HG02642 (cell line): Measurements from ENCODE around the gene SARNP.
"Not testable (repeated sequence)": the region's sequence is repeated elsewhere in the genome, so short reads cannot be mapped to it uniquely, and the experiment has no call there.

ENCODE experiments used
- ATAC-seq: cut with Tn5 transposase; IDR thresholded peaks from one replicate; pipeline ENCODE4 v1.9.1; 2021; ENCODE audit warnings: mild to moderate bottlenecking; ENCODE audit not compliant: unreplicated experiment, poor library complexity

SARNP gene, protein sequence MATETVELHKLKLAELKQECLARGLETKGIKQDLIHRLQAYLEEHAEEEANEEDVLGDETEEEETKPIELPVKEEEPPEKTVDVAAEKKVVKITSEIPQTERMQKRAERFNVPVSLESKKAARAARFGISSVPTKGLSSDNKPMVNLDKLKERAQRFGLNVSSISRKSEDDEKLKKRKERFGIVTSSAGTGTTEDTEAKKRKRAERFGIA

GRCh38 chr12:55817345-55818139 is at the start of gene SARNP, which contains the start of gene ORMDL2:
Gene SARNP, minus strand, starts transcription at chr12:55817724. Its CDS starts 23 bp downstream, at chr12:55817701.
Gene ORMDL2, plus strand, starts transcription at chr12:55818041. Its CDS starts 959 bp downstream, at chr12:55819000.
- peak; percentile 97 for ATAC-seq

DNA sequence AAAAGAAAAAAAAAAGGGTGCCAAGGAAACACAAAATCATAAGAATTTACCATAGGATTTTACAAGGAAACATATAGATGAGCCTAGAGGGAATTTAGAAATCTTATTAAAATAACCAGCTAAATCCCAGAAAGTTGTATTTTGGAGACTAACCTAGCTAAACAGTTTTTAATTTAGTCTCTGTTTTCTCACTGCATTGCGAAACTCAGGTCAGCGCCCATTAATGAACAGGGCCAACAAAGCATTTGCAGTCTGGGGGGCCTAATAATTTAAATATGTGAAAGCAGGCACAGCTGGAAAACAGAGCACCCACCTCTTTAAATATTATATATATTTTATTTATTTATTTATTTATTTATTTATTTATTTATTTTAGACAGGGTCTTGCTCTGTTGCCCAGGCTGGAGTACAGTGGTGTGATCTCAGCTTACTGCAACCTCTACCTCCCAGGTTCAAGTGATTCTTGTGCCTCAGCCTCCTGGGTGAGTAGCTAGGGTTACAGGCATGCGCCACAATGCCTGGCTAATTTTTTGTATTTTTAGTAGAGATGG is 49.0 kb upstream of the SARNP start:
- not testable (repeated sequence) for ATAC-seq

GRCh38 chr12:55865327-55865726 is 47.8 kb upstream of the SARNP start:
- no peak for ATAC-seq

GRCh38 chr12:55862931-55863330 is 45.4 kb upstream of the SARNP start:
- ATAC-seq: not testable (repeated sequence)

DNA sequence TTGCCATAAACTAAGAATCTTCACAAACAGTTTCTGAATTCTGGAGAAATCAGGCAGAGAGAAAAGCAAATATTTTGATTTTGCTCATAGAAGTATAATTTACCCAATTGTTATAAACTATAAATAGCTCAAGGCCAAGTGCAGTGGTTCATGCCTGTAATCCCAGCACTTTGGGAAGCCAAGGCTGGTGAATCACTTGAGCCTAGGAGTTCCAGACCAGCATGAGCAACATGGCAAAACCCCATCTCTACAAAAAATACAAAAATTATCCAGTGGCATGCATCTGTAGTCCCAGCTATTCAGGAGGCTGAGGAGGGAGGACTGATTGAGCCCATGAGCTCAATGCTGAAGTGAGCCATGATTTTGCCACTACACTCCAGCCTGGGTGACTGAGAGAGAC is 44.8 kb upstream of the SARNP start:
- no peak for ATAC-seq

- ATAC-seq: no peak
Measured at GRCh38 chr12:55861871-55862270, 44.3 kb upstream of the SARNP start.

DNA sequence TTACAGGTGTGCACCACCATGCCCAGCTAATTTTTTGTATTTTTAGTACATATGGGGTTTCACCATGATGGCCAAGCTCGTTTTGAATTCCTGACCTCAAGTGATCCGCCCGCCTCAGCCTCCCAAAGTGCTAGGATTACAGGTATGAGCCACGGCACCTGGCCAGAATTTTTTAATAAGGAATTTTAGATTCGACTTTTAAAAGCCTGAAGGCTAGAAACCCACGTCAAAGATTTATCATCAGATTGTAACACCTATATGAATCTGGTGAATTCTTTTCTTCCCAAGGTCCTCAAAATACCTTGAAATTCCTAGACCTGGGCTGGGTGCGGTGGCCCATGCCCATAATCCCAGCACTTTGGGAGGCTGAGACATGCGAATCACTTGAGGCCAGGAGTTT is 43.9 kb upstream of the SARNP start:
- ATAC-seq: no peak

DNA sequence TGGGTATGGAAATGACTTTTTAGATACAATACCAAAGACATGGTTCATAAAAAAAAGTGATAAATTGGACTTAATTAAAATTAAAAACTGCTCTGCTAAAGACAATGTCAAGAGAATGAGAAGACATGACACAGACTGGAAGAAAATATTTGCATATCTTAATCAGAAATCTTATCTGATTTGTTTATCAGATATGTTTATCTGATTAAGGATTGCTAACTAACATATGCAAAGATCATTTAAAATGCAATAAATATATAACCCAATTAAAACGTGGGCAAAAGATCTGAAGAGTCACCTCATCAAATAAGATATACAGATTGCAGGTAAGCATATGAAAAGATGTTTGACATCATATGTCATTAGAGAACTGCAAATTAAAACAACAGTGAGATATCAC is 35.2 kb upstream of the SARNP start:
- ATAC-seq: no peak

DNA sequence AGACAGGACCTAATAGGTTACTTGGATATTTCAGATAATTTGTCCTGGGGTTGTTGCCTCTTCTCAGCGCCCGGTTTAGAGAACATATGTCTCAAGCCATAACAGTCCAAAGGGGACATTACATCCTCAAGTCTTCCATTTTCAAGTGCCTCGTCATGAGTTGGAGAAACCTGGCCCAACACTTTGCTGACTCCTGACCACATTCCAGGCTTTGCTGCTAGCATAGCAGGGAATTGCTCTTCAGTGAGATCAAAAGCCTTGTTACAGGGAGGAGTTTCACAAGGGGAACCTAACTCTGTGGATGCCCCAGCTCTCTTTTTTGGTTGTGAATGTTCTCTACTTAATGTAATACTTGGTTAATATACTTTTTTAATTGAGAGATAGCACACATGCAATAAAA is 33.4 kb upstream of the SARNP start:
- ATAC-seq: no peak

- no peak for ATAC-seq
Measured at GRCh38 chr12:55850401-55850800, 32.9 kb upstream of the SARNP start.

- no peak for ATAC-seq
Measured at GRCh38 chr12:55849616-55850343, 32.3 kb upstream of the SARNP start.

DNA sequence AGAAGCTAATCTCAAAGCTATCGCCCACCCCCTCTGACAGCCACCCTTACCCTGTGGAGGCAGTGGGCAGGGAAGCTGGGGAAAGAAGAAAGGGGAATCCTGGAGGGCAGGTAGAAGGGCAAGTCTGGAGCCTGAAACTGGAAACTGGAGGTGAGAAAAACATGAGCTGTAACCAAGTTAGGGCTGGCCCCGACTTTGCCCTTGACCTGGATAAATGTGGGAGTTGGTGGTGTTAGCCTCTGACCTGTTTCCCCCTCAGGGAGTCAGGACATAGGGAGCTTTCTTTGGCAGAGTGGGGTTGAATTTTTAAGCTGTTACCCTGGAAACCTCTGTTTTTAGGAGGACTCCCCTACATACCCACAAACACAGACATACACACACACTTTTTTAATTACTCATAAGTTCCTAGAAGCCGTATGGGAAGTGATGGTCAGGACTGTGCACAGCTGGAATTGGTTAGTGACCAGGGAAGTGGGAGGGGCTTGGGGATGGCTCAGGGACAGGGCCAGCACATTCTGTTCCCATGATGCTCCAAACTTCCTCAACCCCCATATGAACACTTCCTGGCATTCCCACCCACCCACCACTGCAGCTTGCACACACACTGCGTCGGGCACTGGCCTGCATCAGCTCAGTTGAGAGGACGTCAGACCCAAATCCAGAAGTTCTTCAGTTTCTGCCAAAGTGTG is 30.2 kb upstream of the SARNP start:
- ATAC-seq: no peak

- ATAC-seq: no peak
Measured at GRCh38 chr12:55847033-55847432, 29.5 kb upstream of the SARNP start.

DNA sequence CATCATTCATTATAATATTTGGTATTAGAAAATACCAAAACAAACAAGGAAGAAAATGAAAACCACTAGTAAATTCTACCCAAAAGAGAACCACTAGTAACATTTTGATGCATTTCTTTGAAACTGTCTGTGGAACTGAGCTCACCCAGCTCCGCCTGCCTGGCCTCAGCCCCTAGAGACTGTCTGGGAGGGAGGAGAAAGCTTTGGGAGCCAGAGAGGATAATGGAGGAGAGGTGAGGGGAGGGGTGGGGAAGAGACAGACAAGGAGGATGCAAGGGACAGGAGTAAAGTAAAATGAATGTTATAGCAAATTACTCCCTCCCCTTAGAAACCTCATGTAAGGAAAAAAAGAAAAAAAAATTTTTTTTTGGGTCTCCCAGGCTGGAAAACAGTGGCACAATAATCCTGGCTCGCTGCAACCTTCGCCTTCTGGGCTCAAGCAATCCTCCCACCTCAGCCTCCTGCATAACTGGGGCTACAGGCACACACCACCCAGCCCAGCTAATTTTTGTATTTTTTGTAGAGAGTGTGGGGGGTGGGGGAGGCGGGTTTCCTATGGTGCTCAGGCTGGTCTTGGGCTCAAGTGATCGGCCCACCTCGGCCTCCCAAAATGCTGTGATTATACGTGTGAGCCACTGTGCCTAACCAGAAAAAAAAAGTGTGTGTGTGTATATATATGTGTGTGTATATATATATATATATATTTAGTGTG is 28.4 kb upstream of the SARNP start:
- no peak for ATAC-seq

DNA sequence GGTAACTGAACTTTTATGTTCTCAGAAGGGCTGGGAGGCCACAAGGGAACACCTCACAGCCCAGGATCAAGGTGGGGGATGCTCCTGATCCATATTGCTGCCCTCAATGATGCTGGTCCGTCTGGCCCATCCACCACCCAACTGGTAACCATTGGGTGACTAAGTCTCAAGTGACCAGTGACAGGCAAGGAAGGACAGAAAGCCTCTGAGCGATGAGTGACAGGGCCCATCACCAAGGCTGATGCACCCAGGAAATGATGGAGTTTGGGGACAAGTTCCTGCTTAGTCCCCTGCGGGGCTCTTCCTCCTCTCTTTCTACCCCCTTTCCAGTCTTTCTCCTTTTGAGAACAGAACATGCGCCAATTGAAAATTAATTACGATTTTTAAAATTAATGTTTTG is 27.8 kb upstream of the SARNP start:
- no peak for ATAC-seq

GRCh38 chr12:55844961-55845360 is 27.4 kb upstream of the SARNP start:
- no peak for ATAC-seq

GRCh38 chr12:55843431-55843830 is 25.9 kb upstream of the SARNP start:
- ATAC-seq: no peak

DNA sequence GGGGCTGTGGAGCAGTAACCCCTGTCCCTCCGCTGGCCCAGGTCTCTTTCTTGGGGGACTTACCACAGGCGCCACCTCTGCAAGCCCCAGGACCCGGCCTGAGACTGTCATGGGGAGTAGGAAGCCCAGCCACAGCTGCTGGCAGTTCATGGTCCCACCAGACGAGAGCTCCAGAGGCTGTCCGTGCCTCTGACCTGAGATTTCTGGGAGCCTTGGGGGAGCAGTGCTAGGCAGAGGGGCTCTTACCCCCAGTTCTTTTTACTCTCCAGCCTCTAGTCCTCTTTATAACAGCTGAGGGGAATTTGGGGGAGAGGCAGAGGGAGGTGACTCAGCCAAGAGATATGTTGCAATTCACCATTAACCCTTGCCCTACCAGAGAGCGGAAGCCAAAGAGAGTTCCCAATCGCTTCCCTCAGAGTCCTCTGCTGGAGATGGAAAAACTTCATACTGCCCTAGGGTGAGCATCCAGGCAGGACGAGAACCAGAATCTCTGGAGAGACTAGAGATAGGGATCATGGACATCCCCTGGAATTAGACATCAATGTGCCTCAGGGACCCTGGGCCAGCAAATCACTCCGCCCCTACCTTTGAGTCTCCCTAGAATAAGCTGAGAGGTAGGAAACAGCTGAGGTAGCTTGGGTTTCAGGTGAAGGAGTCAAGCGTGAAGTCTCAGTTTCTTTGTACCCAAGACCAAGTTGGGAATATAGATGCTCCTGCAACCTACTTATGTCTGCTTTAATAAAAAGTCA is 25.3 kb upstream of the SARNP start, which contains the start of gene MMP19:
Gene MMP19 (minus strand): TSS at position 256 of the 749 bp plus-strand sequence. CDS start 106 bp downstream, at position 150.
- no peak for ATAC-seq
